IMR-90 (cell line): ENCODE measurements around the gene SYNM.

Experiments used
- BHLHE40 ChIP-seq: fragments of 150-350 bp; IDR thresholded peaks from 2 replicates; pipeline ENCODE4 v1.6.1; 2016; ENCODE audit warnings: mild to moderate bottlenecking, low read depth, low read length
- CEBPB ChIP-seq: IDR thresholded peaks from 2 replicates; pipeline ENCODE4 v1.6.1; 2012; ENCODE audit warnings: low read depth, low read length, improper control_type of control experiment
- CHD1 ChIP-seq: IDR thresholded peaks from 2 replicates; pipeline ENCODE4 v1.6.1; 2012; ENCODE audit warnings: low read depth, low read length, improper control_type of control experiment
- CTCF ChIP-seq: conservative IDR thresholded peaks from 2 replicates; pipeline ENCODE4 v1.5.1; 2012; ENCODE audit warnings: mild to moderate bottlenecking, low read depth, low read length, improper control_type of control experiment
- MAFK ChIP-seq: IDR thresholded peaks from 2 replicates; pipeline ENCODE4 v1.6.1; 2012; ENCODE audit warnings: low read depth, low read length, improper control_type of control experiment
- MAZ ChIP-seq: IDR thresholded peaks from 2 replicates; pipeline ENCODE4 v1.6.1; 2012; ENCODE audit warnings: low read depth, mild to moderate bottlenecking, low read length, improper control_type of control experiment, moderate library complexity, borderline replicate concordance
- MXI1 ChIP-seq: IDR thresholded peaks from 2 replicates; pipeline ENCODE4 v1.6.1; 2012; ENCODE audit warnings: low read depth, mild to moderate bottlenecking, low read length, moderate library complexity, borderline replicate concordance
- POLR2A ChIP-seq: IDR thresholded peaks from 2 replicates; pipeline ENCODE4 v1.6.1; 2012; ENCODE audit warnings: mild to moderate bottlenecking, low read depth, low read length
- RAD21 ChIP-seq: IDR thresholded peaks from 2 replicates; pipeline ENCODE4 v1.6.1; 2012; ENCODE audit warnings: low read length, improper control_type of control experiment
- RFX5 ChIP-seq: IDR thresholded peaks from 2 replicates; pipeline ENCODE4 v1.8.0; 2012; ENCODE audit warnings: low read depth, mild to moderate bottlenecking, low read length, moderate library complexity

GRCh38 chr15:99076555-99077308 lies 28.1 kb upstream of the SYNM start:
- TF ChIP-seq CTCF (peak; percentile 91), CEBPB (0 out of 2 replicates have a peak, but pooled peaks have one; percentile 20), CHD1 (no peak), BHLHE40 (no peak), POLR2A (no peak), RAD21 (peak; percentile 96), MXI1 (no peak), RFX5 (no peak), MAZ (peak; percentile 49; the same call in 1 of the 2 replicates), MAFK (no peak)
